Liver (tissue), 9 donors: ENCODE measurements around the gene FOXRED1. TPM values are rescaled to one million over a fixed set of nuclear protein-coding genes. Genes with fewer than 3 reads are reported as not detected.

Experiments used
- DNase-seq: peaks from one replicate; pipeline ENCODE4 v3.0.0-alpha.2; 2017; ENCODE audit warnings: low spot score
- H3K27ac ChIP-seq, 2 donors: one replicate each; pipeline ENCODE4 v1.7.0; 2013; ENCODE audit warnings: inconsistent platforms in 2 of 2, low read length in 2 of 2, control low read depth in 1 of 2, low read depth in 1 of 2, mild to moderate bottlenecking in 1 of 2
- H3K27me3 ChIP-seq, 4 donors: one replicate each; pipeline versions ENCODE4 v1.6.1 to v1.7.0; 2013; ENCODE audit warnings: low read length in 3 of 4, inconsistent platforms in 1 of 4, mild to moderate bottlenecking in 1 of 4, moderate library complexity in 1 of 4; ENCODE audit not compliant: control insufficient read depth in 4 of 4, insufficient read depth in 4 of 4
- H3K36me3 ChIP-seq, 4 donors: one replicate each; pipeline versions ENCODE4 v1.6.1 to v1.7.0; 2013; ENCODE audit warnings: low read length in 3 of 4, mild to moderate bottlenecking in 3 of 4, low read depth in 1 of 4, moderate library complexity in 1 of 4; ENCODE audit not compliant: control insufficient read depth in 4 of 4, insufficient read depth in 3 of 4
- H3K4me1 ChIP-seq, 4 donors: one replicate each; pipeline versions ENCODE4 v1.6.1 to v1.7.0; 2013; ENCODE audit warnings: low read length in 3 of 4, mild to moderate bottlenecking in 3 of 4, moderate library complexity in 1 of 4; ENCODE audit not compliant: control insufficient read depth in 4 of 4, insufficient read depth in 4 of 4
- H3K4me3 ChIP-seq, 3 donors: one replicate each; pipeline versions ENCODE4 v1.6.1 to v1.7.0; 2013; ENCODE audit warnings: low read length in 3 of 3, control low read depth in 1 of 3, low read depth in 1 of 3, mild to moderate bottlenecking in 1 of 3
- H3K9ac ChIP-seq, 2 donors: one replicate each; pipeline ENCODE4 v1.7.0; 2013; ENCODE audit warnings: low read length in 2 of 2, mild to moderate bottlenecking in 2 of 2, moderate library complexity in 2 of 2, control low read depth in 1 of 2, low read depth in 1 of 2
- H3K9me3 ChIP-seq, 4 donors: one replicate each; pipeline versions ENCODE4 v1.6.1 to v1.7.0; 2013; ENCODE audit warnings: low read length in 3 of 4; ENCODE audit not compliant: control insufficient read depth in 4 of 4
- ATF3 ChIP-seq: IDR thresholded peaks from 2 replicates; pipeline ENCODE4 v1.6.1; 2016; ENCODE audit warnings: antibody characterized with exemption
- CTCF ChIP-seq: fragments of 150-350 bp; IDR thresholded peaks from 2 replicates; pipeline ENCODE4 v1.5.1; 2017; ENCODE audit warnings: improper control_type of control experiment, low read depth, low read length; ENCODE audit not compliant: missing input control
- EGR1 ChIP-seq, 2 donors: IDR thresholded peaks; 2 replicates each; pipeline ENCODE4 v1.6.1; 2016 to 2018; ENCODE audit warnings: antibody characterized with exemption in 2 of 2, low read depth in 2 of 2
- FOXA1 ChIP-seq: IDR thresholded peaks from 2 replicates; pipeline ENCODE4 v1.6.1; 2016; ENCODE audit warnings: antibody characterized with exemption
- FOXA2 ChIP-seq: IDR thresholded peaks from 2 replicates; pipeline ENCODE4 v1.6.1; 2016; ENCODE audit warnings: antibody characterized with exemption
- GABPA ChIP-seq, 2 donors: IDR thresholded peaks in 1 of 2; conservative IDR thresholded peaks in 1 of 2; 2 replicates each; pipeline ENCODE4 v1.6.1; 2016; ENCODE audit warnings: antibody characterized with exemption in 2 of 2, mild to moderate bottlenecking in 1 of 2, moderate library complexity in 1 of 2
- HNF4A ChIP-seq, 2 donors: conservative IDR thresholded peaks; 2 replicates each; pipeline ENCODE4 v1.6.1; 2016; ENCODE audit warnings: antibody characterized with exemption in 2 of 2, mild to moderate bottlenecking in 2 of 2
- HNF4G ChIP-seq: IDR thresholded peaks from 2 replicates; pipeline ENCODE4 v1.6.1; 2016; ENCODE audit warnings: antibody characterized with exemption
- JUND ChIP-seq, 2 donors: IDR thresholded peaks; 2 replicates each; pipeline ENCODE4 v1.6.1; 2016; ENCODE audit warnings: antibody characterized with exemption in 2 of 2
- MAX ChIP-seq: IDR thresholded peaks from 2 replicates; pipeline ENCODE4 v1.6.1; 2016; ENCODE audit warnings: antibody characterized with exemption
- NR2F2 ChIP-seq: IDR thresholded peaks from 2 replicates; pipeline ENCODE4 v1.6.1; 2016; ENCODE audit warnings: antibody characterized with exemption
- RAD21 ChIP-seq, 2 donors: IDR thresholded peaks; 2 replicates each; pipeline ENCODE4 v1.6.1; 2016; ENCODE audit warnings: antibody characterized with exemption in 2 of 2, mild to moderate bottlenecking in 2 of 2
- REST ChIP-seq: IDR thresholded peaks from 2 replicates; pipeline ENCODE4 v1.6.1; 2016; ENCODE audit warnings: antibody characterized with exemption, mild to moderate bottlenecking
- RXRA ChIP-seq, 2 donors: IDR thresholded peaks; 2 replicates each; pipeline ENCODE4 v1.6.1; 2017 to 2018; ENCODE audit warnings: antibody characterized with exemption in 2 of 2, mild to moderate bottlenecking in 1 of 2
- SP1 ChIP-seq: IDR thresholded peaks from 2 replicates; pipeline ENCODE4 v1.6.1; 2018; ENCODE audit warnings: antibody characterized with exemption, mild to moderate bottlenecking
- TAF1 ChIP-seq: conservative IDR thresholded peaks from 2 replicates; pipeline ENCODE4 v1.6.1; 2016; ENCODE audit warnings: antibody characterized with exemption, mild to moderate bottlenecking
- YY1 ChIP-seq: IDR thresholded peaks from 2 replicates; pipeline ENCODE4 v1.6.1; 2016; ENCODE audit warnings: antibody characterized with exemption, mild to moderate bottlenecking
- ZBTB33 ChIP-seq: IDR thresholded peaks from 2 replicates; pipeline ENCODE4 v1.6.1; 2016; ENCODE audit warnings: antibody characterized with exemption
- WGBS: extraction: QIAGEN DNeasy Blood & Tissue Kit; methylation state at CpG from one replicate; pipeline ENCODE4 v1.1.7; 2013; 5-methylcytosine and 5-hydroxymethylcytosine counted together
- polyA plus RNA-seq, 2 donors: library from polyadenylated mRNA; stranded (reverse) in 1 of 2; unstranded in 1 of 2; fragments of 200-250 nt in 1 of 2; fragments of >200 nt in 1 of 2; fragmentation: Nextera tagmentation in 1 of 2; extraction: Ambion mirVana in 1 of 2; gene quantifications; one replicate each; pipeline versions ENCODE4 v1.2.1 to v1.2.3, GENCODE V29; 2013 to 2015
- total RNA-seq, 2 donors: library from RNA; depleted of rRNA; stranded (reverse); fragments of >200 nt; gene quantifications; one replicate each; pipeline ENCODE4 v1.2.3, GENCODE V29; 2014
- donor health status: healthy.
- donor health status: healthy.
- donor health status: healthy.
- donor health status: healthy.
- donor health status: healthy.

Gene FOXRED1
- total and polyA plus RNA-seq, 4 donors = 24.0 to 38.9 (median 29.8) TPM

DNA sequence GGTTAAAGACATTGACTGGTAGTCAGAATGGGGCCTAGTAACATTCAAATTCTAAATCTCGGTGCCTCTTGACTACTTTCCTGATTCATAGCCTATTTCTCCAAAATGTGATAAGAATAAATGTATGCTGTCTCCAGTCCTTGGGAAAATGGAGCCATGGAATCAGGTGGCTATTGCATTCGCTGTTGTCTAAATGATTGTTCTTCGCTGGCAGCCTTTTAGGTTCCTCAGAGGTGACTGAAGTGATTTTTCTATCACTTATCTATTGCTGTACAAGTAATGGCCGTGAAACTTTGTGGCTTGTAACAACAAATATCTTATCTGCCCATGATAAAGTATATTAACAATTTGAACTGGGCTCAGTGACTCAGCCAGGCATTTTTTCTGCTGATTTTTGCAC, 15.7 kb upstream of the FOXRED1 start:
- Histone ChIP-seq H3K27ac (no peak overlapping the region), H3K9me3 (no peaks in the 10 kb centered on the region), H3K4me1 (peaks cover 0 to 6% (median 2%) of the 10 kb centered on the region in 4 donors), H3K9ac (no peak overlapping the region), H3K27me3 (no peaks in the 10 kb centered on the region), H3K4me3 (no peak overlapping the region), H3K36me3 (peaks cover 0 to 13% (median 10%) of the 10 kb centered on the region in 4 donors)
- DNase-seq = no peak
- WGBS = 93% methylated on average over 4 of the region's 4 CpGs
- no peak for TF ChIP-seq REST
- no peak for TF ChIP-seq RAD21 (IDR thresholded peaks at IDR 0.05)
- no peak for TF ChIP-seq MAX
- no peak for TF ChIP-seq GABPA (IDR thresholded peaks at IDR 0.05 in 1 of 2, conservative IDR thresholded peaks at IDR 0.05 in 1 of 2)
- TF ChIP-seq NR2F2 = no peak
- no peak for TF ChIP-seq FOXA2
- TF ChIP-seq ZBTB33 = no peak
- no peak for TF ChIP-seq CTCF
- no peak for TF ChIP-seq EGR1 (IDR thresholded peaks at IDR 0.05; ENCODE audit: low read depth in 2 of 2)
- TF ChIP-seq SP1 = no peak
- TF ChIP-seq TAF1 = no peak
- no peak for TF ChIP-seq RXRA (IDR thresholded peaks at IDR 0.05)
- no peak for TF ChIP-seq HNF4G
- no peak for TF ChIP-seq JUND (IDR thresholded peaks at IDR 0.05)
- TF ChIP-seq YY1 = no peak
- no peak for TF ChIP-seq HNF4A (conservative IDR thresholded peaks at IDR 0.05)
- TF ChIP-seq ATF3 = no peak
- no peak for TF ChIP-seq FOXA1
